GM20000 (cell line): ENCODE measurements around the gene GP1BB.

ENCODE experiments used
- DNase-seq: peaks from one replicate; pipeline ENCODE4 v3.0.0; 2012; ENCODE audit warnings: low spot score
- CTCF ChIP-seq: IDR thresholded peaks from 2 replicates; pipeline ENCODE4 v1.5.1; 2012; ENCODE audit warnings: mild to moderate bottlenecking, control low read depth; ENCODE audit errors: extremely low read depth, missing control alignments

The GP1BB gene

GRCh38 chr22:19716829-19717105, 6.6 kb upstream of the GP1BB start:
- TF ChIP-seq CTCF = no peak
- DNase-seq = no peak

GRCh38 chr22:19717181-19717580, 6.2 kb upstream of the GP1BB start:
- DNase-seq = peak; percentile 56
- TF ChIP-seq CTCF = no peak

- TF ChIP-seq CTCF = peak; percentile 92
- DNase-seq = peak; percentile 97
These were observed 5.5 kb upstream of the GP1BB start for GRCh38 chr22:19717691-19718455.

GRCh38 chr22:19718456-19719049, 4.8 kb upstream of the GP1BB start:
- no peak for TF ChIP-seq CTCF
- DNase-seq = peak; percentile 54

GRCh38 chr22:19719050-19719482, 4.3 kb upstream of the GP1BB start:
- TF ChIP-seq CTCF = no peak

GRCh38 chr22:19719488-19720021, 3.8 kb upstream of the GP1BB start:
- no peak for TF ChIP-seq CTCF

More at GRCh38 chr22:19719050-19719482, 4.3 kb upstream of the GP1BB start:
- peak; percentile 55 for DNase-seq

GRCh38 chr22:19720150-19720827, 3.0 kb upstream of the GP1BB start:
- DNase-seq = no peak
- no peak for TF ChIP-seq CTCF

More at GRCh38 chr22:19719488-19720021, 3.8 kb upstream of the GP1BB start:
- DNase-seq = no peak
